Measurements from ENCODE around the gene AGAP1.

DNA sequence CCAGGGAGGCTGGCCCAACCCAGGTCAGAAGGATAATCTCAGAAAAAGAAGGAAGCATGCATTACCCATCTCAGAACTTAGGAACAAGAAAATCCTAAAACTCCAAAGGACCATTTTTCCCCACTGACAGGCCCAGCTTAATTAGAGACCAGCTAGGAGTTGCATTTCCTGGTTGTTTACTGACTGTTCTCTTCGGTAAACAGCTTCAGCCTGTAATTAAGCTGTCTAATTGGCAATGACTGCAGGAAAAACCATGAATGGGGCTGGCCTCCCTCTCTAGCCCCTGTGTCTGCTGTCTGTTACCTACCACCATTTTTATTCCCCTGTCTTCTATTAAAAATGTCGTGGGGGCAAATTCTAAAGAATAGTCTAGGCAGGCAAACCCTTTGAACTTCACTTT, 146.5 kb downstream of the AGAP1 start:
- TF ChIP-seq, protein P1, sequence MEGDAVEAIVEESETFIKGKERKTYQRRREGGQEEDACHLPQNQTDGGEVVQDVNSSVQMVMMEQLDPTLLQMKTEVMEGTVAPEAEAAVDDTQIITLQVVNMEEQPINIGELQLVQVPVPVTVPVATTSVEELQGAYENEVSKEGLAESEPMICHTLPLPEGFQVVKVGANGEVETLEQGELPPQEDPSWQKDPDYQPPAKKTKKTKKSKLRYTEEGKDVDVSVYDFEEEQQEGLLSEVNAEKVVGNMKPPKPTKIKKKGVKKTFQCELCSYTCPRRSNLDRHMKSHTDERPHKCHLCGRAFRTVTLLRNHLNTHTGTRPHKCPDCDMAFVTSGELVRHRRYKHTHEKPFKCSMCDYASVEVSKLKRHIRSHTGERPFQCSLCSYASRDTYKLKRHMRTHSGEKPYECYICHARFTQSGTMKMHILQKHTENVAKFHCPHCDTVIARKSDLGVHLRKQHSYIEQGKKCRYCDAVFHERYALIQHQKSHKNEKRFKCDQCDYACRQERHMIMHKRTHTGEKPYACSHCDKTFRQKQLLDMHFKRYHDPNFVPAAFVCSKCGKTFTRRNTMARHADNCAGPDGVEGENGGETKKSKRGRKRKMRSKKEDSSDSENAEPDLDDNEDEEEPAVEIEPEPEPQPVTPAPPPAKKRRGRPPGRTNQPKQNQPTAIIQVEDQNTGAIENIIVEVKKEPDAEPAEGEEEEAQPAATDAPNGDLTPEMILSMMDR (IDR thresholded peaks at IDR 0.05), result no peak
- TF ChIP-seq POLR2A (IDR thresholded peaks at IDR 0.05), result no peak

Data from heart left ventricle (tissue), 13 donors.